Body of pancreas (tissue), 4 donors: ENCODE data around the gene TRPM3.

Source experiments
- POLR2A ChIP-seq, 3 donors: fragments of 450-650 bp; IDR thresholded peaks; one replicate each; pipeline ENCODE4 v1.6.1; 2016; ENCODE audit warnings: antibody characterized with exemption in 3 of 3, mild to moderate bottlenecking in 2 of 3
- TF ChIP-seq, protein P1 (sequence below), 7 experiments: fragments of 450-650 bp in 4 of 7; fragments of 200-600 bp in 3 of 7; sonication (generic) in 3 of 7; IDR thresholded peaks; one replicate each; pipeline ENCODE4 v1.5.1; 2016 to 2019; ENCODE audit warnings: antibody characterized with exemption in 7 of 7

GRCh38 chr9:70488098-70488792 lies 633.2 kb downstream of the TRPM3 start:
- TF ChIP-seq, protein P1, sequence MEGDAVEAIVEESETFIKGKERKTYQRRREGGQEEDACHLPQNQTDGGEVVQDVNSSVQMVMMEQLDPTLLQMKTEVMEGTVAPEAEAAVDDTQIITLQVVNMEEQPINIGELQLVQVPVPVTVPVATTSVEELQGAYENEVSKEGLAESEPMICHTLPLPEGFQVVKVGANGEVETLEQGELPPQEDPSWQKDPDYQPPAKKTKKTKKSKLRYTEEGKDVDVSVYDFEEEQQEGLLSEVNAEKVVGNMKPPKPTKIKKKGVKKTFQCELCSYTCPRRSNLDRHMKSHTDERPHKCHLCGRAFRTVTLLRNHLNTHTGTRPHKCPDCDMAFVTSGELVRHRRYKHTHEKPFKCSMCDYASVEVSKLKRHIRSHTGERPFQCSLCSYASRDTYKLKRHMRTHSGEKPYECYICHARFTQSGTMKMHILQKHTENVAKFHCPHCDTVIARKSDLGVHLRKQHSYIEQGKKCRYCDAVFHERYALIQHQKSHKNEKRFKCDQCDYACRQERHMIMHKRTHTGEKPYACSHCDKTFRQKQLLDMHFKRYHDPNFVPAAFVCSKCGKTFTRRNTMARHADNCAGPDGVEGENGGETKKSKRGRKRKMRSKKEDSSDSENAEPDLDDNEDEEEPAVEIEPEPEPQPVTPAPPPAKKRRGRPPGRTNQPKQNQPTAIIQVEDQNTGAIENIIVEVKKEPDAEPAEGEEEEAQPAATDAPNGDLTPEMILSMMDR (IDR thresholded peaks at IDR 0.05), result no peak
- TF ChIP-seq POLR2A (IDR thresholded peaks at IDR 0.05), result no peak
